ENCODE results near the gene GPC6.

GPC6 gene

DNA sequence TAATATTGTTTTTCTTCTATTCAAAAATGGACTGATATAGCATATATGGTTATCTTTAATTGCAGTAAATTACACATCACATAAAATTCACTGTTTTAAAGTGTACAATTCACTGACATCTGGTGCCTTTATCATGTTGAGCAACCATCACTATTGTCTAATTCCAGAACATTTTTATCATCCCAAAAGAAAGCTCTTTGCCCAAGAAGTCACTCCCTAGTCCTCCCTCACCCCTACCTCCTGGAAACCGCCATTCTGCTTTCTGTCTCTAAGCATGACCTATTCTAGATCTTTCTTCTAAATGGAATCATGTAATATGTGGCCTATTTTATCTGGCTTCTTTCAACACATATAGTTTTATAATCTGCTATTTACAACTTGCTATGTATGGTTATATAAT lies 727.2 kb downstream of the GPC6 start:
- in situ Hi-C loops (cut with MboI; ENCODE audit: low sequenced_read_pairs): no loop called here

DNA sequence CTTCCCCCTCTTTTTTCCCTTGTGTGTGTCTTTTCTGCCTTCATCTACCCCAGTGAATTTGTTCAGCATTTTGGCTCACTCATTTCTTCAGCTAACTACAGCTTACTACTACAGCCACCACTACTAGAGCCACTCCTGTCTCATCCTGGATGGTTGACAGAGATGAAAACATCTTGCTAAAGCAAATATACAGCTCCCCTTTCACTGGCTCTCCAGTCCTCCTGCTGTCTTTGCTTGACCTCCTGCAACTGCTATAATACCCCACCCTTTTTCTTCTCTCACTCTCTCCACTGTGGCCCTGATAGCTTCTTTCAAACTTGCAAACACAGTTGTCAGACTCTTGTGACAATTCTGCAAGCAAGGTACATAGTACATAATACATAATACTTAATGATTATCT lies 729.3 kb downstream of the GPC6 start:
- in situ Hi-C loops (cut with MboI; ENCODE audit: low sequenced_read_pairs): no loop called here

DNA sequence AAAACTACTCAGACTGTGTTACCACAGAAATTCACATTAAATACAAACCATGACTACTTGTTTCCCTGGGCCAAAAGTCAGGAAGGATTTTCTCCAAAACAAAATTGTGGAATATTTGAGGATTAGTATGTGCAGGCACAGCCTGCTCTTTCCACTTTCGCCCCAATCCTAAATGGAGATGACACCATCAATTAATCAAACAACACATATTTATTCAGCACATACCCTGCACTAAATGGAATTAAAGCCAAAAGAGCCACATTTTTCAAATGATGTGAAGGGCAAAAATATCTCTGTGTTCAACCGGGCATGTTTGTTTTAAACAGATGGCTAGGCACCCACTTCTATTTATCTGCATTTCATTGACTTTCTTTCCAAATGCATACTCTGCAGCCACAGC lies 729.8 kb downstream of the GPC6 start:
- in situ Hi-C loops (cut with MboI; ENCODE audit: low sequenced_read_pairs): no loop called here

DNA sequence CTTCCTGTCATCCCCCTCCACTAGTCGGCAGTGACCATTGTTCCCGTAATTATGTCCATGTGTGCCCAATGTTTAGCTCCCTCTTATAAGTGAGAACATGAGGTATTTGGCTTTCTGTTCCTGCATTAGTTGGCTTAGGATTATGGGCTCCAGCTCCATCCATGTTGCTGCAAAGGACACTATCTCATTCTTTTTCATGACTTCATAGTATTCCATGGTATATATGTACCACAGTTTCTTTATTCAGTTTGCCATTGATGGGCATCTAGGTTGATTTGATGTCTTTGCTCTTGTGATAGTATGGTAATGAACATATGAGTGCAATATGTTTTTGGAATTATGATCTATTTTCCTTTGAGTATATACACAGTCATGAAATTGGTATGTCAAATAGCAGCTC lies 730.8 kb downstream of the GPC6 start:
- in situ Hi-C loops (cut with MboI; ENCODE audit: low sequenced_read_pairs): no loop called here

DNA sequence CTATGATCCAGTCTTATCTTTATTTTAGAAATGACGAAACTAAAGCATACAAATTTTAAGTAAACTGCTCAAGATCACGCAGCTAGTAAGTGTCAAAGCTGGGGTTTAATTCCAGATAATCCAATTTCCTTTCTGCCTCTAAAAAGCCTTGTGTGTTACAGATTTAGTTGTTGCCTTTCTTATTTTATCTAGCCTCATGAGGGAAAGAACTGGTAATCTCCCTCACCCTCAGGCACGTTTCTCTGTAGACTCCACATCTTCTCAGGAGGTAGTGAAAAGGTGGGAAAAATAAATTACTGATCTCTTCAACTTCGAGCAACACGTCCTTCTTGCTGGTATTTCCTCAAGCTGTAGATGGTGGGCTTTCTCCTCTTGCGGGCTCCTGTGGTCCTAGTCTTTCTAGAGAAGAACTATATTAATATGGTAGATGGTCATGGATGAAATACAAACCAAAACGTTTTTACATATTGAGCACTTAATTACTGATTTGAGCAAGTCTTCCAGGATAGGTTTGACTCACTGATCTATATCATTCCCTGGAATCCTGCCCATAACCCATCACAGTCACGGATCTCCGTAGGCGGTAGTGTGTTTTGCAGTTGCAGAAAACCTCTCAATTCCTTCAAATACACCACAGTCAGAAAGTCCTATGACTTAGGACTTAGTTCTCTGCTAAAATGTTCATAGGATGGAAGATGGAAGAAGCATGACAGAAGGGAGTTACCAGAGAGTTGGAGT lies 733.4 kb downstream of the GPC6 start:
- in situ Hi-C loops (cut with MboI; ENCODE audit: low sequenced_read_pairs): no loop called here

DNA sequence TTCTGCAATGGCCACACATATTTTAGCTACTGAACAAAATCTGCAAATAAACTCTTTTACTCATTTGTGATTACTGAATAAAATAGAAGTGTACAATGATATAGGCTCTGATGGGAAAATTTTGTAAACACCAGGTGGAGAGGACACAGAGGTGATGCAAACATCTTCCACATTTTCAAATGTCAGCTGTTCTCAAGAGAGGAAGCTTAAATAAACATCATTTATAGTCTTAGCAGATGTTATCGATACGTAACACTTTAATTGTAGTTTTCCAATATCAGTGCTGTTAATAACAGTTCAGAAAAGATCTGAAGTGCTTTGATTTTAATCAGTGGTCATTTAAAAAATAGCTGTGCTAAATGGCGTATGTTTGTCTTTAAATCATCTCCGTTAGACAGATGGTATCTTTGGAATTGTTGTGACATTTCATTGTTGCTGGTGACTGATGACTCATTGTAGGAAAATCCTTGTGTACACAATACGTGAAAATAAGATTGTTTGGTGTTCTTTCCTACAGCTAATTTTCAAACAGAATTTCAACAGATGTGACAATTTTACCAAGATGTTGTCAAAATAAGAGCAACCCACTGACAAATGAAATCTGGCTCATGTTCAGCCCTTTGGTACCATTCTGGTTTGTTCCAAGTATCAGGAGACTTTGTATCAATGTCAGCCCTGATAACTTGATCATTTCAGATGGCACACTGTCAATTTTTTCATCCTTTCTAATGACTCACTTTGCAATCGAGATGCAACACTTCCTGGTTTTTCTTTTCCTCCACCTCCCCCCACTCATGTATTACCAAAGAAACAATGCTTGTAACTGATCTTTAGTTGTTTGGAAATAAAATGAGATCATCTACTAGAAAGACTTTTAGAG lies 736.9 kb downstream of the GPC6 start:
- in situ Hi-C loops (cut with MboI; ENCODE audit: low sequenced_read_pairs): no loop called here

DNA sequence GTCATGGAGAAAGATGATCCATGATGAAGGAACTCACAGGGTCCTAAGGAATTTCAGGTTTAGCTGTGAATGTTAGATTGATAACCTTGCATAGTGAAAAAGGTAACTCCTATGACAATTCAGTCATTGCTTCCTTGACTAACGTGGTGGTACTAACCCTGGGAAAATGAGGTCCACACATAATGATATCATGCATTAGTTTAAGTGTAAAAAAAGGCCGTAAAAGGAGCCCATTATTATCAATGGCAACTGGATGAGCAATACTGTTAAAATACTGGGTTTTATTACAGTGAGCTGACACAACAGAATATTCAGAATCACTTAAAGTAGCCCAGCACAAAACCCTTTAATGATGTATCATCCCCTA lies 737.5 kb downstream of the GPC6 start:
- in situ Hi-C loops (cut with MboI; ENCODE audit: low sequenced_read_pairs): no loop called here

DNA sequence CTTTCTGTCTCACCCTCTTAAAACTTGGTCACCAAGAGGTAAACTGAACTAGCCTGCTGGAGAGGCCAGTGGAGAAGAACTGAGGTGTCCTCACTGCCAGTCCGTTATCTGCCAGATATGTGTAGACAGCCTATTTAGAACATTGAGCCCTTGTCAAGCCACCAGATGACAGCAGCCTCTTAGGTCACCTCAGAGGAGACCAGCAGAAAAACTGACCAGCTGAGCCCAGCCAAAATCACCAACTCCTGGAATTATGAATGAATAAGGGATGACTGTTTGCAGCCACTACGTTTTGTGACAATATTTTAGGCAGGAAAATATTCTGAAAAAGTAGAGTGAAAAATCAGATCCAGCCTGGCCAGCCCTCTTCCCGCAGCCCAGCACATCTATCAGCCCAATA lies 739.0 kb downstream of the GPC6 start:
- in situ Hi-C loops (cut with MboI; ENCODE audit: low sequenced_read_pairs): no loop called here

DNA sequence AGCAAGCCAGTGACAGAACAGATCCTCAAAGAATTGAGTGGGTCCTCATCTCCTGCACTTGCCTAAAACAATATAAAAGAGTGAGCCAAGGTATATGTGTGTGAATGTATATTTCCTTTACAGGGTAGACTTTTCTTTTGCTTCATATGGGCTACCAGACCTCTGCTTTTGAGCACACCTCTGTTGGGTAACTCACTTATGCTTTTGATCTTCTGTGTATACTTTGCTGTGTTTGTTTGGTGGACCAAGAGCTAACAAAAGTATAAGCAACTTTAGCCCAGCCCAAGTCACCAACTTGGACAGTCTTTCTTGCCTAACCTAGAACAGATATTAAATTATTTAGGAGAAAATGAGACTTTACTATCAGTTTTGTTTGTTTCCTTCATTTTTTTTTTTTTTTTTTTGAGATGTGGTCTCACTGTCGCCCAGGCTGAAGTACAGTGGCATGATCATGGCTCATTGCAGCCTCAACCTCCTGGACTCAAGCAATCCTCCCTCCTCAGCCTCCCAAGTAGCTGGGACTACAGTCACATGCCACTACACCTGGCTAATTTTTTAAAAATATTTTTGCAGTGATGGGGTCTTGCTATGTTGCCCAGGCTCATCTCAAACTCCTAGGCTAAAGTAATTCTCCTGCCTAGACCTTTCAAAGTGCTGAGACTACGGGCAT lies 739.8 kb downstream of the GPC6 start:
- in situ Hi-C loops (cut with MboI; ENCODE audit: low sequenced_read_pairs): no loop called here

DNA sequence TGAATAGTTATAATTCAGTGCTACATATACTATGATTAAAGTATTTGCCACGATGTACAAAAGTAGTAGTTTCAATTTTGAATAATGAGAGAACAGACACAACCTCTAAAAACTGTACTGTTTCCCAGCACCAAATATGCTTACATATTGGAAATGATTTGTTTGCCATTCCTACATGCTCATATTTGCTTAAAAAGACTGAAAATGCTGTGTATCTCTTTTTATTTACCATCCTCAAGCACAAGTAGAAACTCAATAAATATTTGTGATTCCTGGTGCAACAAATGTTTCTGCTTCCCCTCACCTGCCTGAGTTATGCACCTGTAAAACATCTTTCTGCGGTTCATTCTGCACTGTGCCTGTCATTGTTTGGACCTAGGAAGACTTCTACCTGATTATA lies 740.7 kb downstream of the GPC6 start:
- in situ Hi-C loops (cut with MboI; ENCODE audit: low sequenced_read_pairs): no loop called here

DNA sequence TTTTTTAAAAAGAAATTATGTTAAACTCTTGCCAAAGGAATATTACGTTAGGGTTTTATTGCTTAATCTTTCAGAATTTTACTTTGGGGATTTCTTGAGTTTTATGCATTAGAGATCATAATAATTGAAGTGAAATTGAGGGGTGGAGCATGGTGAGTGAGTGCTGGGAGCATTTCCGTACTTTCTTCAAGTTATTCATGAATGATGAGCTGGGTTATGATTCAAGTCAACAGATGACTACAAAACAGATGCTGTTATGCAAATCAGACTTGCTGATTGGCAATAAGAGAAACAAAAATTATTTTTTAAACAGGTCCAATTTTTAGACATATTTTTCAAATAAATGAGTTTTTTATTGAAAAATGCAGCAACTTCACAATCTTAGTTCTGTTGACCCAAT lies 748.6 kb downstream of the GPC6 start:
- in situ Hi-C loops (cut with MboI; ENCODE audit: low sequenced_read_pairs): no loop called here

DNA sequence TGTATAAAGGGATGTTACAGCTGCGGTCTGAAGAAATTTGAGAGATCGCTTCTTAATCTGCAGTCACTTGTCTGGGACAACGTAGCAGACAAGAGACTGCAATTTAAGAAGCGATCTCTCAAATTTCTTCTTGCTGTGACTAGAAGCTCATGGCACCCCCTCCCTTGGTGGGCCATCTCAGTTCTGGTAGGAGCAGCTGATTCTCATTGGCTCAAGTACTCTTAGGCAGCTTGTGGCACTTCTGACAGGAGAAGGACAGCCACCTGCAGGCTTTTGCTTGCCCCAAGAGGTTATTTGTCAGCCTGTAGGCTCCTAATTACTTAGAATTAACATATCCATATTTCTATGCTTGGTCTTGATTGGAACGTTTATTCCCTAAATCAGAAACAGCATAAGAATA lies 749.9 kb downstream of the GPC6 start:
- in situ Hi-C loops (cut with MboI; ENCODE audit: low sequenced_read_pairs): no loop called here

DNA sequence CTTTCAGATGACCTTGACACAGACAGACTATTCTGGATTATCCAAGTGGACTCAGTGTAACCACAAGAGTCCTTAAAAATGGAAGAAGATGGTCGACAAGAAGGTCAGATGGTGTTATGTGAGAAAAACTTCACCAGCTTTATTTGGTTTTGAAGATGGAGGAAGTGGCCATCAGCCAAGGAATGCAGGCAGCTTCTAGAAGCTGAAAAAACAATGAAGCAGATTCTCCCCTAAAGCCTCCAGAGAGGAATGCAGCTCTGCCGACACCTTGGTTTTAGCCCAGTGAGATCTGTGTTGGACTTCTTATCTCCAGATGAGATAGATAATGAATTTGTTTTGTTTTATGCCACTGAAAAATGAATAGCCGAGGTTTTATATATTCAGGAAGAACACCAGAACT lies 751.4 kb downstream of the GPC6 start:
- in situ Hi-C loops (cut with MboI; ENCODE audit: low sequenced_read_pairs): no loop called here

DNA sequence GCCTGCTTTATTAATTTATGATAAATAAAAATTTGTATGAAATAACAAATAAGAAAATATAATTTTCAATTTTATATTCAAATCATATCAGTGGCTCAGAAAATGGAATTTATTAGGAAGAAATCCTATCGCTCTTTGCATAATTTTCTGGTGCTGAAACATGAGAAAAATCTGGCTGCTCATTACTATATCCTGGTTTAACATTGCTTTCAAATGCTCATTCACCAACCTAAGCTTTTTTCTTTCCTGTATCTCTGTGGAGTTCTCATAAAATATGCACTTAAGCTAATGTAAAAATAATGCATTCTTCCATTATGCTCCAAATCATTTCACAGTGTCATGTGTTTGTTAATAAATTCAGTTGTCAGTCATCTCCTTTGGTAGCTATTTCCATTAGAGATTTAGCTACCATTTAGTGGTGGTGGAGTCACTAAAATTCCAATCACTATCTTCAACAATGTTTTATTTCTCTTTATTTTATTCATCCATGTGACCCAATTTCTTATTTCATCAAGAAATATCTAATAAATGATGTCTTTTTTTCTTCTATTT lies 754.9 kb downstream of the GPC6 start:
- in situ Hi-C loops (cut with MboI; ENCODE audit: low sequenced_read_pairs): no loop called here

DNA sequence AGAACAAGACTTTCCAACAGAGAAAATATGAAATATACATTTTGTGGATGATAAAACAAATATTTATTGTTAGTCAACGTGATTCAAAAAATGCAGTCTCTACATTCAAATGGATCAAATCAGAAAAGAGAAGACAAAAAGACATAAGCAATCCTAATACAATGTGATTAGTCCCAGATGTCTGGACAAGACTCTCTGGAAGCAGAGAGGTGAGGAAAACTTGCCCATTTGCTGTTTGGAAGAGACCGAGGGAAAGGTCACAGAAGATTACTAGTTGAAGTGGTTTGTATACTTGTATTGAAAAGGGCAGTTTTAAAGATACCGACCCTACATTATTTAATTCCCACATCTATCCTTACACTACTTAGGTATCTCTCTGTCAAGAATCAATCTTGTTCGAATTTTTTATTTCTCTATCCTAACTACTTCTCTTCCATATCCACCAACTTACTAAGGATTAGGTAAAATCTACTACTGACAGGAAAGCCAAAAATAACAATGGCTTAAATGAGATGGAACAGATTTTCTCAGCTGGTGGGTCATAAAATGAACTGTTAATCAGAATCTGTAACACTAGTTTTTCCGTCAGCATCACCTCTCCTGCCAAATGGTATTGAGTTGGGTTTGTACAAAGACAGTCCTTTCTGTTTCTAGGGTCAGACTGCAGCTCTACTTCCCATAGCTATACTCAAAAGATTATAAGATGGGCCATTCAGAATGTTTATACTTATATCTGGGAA lies 755.7 kb downstream of the GPC6 start:
- in situ Hi-C loops (cut with MboI; ENCODE audit: low sequenced_read_pairs): no loop called here

DNA sequence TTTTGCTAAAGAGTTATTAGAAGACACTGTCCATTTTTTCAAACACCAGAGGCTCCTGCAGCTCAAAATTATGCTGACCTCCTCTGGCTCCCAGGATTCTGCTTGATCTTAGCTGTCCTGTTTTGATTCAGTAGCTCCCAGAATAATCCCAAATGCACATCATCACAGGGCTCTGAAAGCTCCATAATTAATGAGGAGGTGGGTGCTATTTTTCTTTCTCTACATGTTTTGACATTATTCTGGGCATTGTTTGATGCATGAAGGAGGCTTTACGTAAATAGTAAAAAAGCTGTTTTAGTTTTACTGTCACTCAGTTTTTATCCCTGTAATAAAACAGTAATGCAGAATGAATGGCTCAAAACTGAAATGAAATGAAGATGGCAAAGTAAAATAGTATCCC lies 757.4 kb downstream of the GPC6 start:
- in situ Hi-C loops (cut with MboI; ENCODE audit: low sequenced_read_pairs): no loop called here

DNA sequence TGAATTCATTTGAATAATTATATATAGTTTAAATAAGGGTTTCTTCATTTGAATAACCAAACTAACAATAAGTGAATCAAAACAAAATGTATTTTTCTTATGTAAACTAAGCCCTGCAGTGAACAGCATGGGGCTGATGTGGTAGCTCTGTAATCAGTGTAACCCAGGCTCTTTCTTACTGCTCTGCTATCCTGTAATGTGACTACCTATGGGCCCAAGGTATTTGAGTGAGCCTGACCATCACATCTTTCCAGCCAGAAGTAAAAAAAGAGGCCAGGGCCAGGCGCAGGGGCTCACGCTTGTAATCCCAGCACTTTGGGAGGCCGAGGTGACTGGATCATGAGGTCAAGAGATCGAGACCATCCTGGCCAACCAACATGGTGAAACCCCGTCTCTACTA lies 758.3 kb downstream of the GPC6 start:
- in situ Hi-C loops (cut with MboI; ENCODE audit: low sequenced_read_pairs): no loop called here

DNA sequence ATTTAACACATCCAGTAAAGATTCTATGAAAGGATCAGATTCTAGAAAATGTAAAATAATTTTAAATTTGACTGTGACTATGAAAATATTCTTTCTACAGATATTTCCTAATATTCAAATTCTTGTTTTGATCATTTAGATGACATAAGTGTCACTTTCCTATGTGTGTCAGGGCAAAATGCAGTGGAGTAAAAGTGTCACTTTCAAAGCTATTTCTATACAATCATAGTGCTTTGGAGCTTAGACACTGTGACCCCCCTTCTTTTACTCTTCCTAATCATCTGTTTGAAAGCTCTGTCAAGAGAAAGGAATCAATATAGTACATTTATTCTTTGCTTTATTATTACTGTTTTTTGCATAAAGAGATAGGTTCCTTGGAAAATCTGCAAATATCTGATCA lies 760.9 kb downstream of the GPC6 start:
- in situ Hi-C loops (cut with MboI; ENCODE audit: low sequenced_read_pairs): no loop called here

DNA sequence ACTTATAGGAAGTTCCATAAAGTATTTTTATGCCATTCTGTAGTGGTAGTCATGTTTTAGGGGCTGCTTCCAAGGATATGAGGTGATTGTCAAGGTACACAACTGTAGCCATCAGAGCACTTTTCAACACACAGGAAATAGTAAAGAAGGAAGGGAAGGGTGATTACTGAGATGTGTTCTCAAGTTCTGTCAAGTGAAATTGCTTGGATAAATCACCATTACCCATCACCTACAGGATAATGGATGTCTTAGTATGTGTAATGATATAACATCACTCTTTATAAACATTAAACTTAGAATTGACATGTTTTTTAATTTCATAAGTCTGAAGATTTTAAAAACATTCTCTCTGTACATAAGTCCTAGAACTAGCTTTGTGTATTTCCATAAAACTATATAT lies 765.0 kb downstream of the GPC6 start:
- in situ Hi-C loops (cut with MboI; ENCODE audit: low sequenced_read_pairs): no loop called here

DNA sequence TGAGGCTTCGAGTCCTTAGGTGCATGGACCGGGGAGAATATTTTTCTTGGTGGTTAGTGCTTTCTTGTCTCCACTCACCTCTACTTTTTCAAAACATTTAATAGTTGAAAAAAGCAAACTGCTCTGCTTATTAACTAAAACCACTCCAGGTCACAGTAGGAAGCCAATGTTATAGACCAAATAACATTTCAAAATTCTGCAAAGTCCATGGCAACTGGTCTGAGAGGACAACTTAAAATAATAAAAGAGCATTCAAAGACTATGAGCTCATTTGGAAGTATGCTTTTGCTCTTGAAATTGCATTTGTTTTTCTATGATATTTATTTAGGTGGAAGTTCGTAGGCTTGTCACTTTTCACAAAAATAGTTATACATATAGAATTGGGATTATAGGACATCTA lies 769.9 kb downstream of the GPC6 start:
- in situ Hi-C loops (cut with MboI; ENCODE audit: low sequenced_read_pairs): no loop called here

DNA sequence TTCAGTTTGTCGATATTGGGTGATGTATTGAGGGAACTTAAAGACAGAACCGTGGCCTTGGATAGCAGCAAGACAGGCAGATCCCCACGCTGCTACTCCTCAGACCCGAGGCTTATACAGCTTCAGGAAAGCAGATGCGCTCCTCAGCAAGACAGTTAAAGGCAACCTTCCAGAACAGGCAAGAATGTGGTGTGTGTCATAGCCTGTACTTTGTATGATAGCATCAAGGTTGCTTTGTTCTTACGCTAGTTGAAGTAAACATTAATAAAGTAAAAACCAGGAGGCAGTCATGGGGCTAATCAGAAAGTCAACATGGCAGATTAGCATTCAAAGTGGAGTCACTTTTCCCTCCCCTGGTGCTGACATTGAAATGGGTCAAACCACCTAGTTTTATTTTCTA lies 779.7 kb downstream of the GPC6 start:
- in situ Hi-C loops (cut with MboI; ENCODE audit: low sequenced_read_pairs): no loop called here

Data from HL-60/S4 treated with phorbol 12-myristate 13-acetate at 8.2 ng/mL for 4 days and 3 days (cell line).